GM18520 (cell line): ENCODE data around the gene IGF2R.

Experiments used
- ATAC-seq: cut with Tn5 transposase; IDR thresholded peaks from one replicate; pipeline ENCODE4 v1.9.1; 2021; ENCODE audit not compliant: unreplicated experiment

The IGF2R gene

GRCh38 chr6:159973951-159974350, 5.1 kb downstream of the IGF2R start:
- ATAC-seq: peak; percentile 37

GRCh38 chr6:159974932-159975331, 6.0 kb downstream of the IGF2R start:
- ATAC-seq: no peak

- no peak for ATAC-seq
These were observed 7.9 kb downstream of the IGF2R start for GRCh38 chr6:159976686-159977254.

- no peak for ATAC-seq
These were observed 8.5 kb downstream of the IGF2R start for GRCh38 chr6:159977255-159977903.

GRCh38 chr6:159977904-159978268, 9.0 kb downstream of the IGF2R start:
- no peak for ATAC-seq

- peak; percentile 21 for ATAC-seq
These were observed 9.6 kb downstream of the IGF2R start for GRCh38 chr6:159978291-159979135.

- peak; percentile 65 for ATAC-seq
These were observed 10.4 kb downstream of the IGF2R start for GRCh38 chr6:159979136-159979874.

- ATAC-seq: no peak
These were observed 11.6 kb downstream of the IGF2R start for GRCh38 chr6:159980474-159980873.

GRCh38 chr6:159981071-159981402, 12.2 kb downstream of the IGF2R start:
- no peak for ATAC-seq

GRCh38 chr6:159981403-159982245, 12.7 kb downstream of the IGF2R start:
- peak; percentile 48 for ATAC-seq

GRCh38 chr6:159982731-159983506, 14.0 kb downstream of the IGF2R start:
- ATAC-seq: no peak

GRCh38 chr6:159983641-159984080, 14.8 kb downstream of the IGF2R start:
- ATAC-seq: no peak

GRCh38 chr6:159984268-159984786, 15.4 kb downstream of the IGF2R start:
- no peak for ATAC-seq

GRCh38 chr6:159985296-159985945, 16.5 kb downstream of the IGF2R start:
- no peak for ATAC-seq

- ATAC-seq: no peak
These were observed 20.1 kb downstream of the IGF2R start for GRCh38 chr6:159988983-159989454.

- ATAC-seq: peak; percentile 91
These were observed 20.9 kb downstream of the IGF2R start for GRCh38 chr6:159989492-159990480.

- no peak for ATAC-seq
These were observed 23.5 kb downstream of the IGF2R start for GRCh38 chr6:159992366-159992765.

- no peak for ATAC-seq
These were observed 26.5 kb downstream of the IGF2R start for GRCh38 chr6:159995405-159995804.
